Stimulated activated memory B cell treated with anti-CD40 and anti-IgM and Interleukin-4, amounts not matched to agents 10 μg/mL and 1 μg/mL and 100 μg/mL, for 72 hours (primary cell): ENCODE results near the gene MRRF.
A peak's percentile ranks its signal among the peaks of the same experiment; 100 is the strongest.

Experiments used
- ATAC-seq: fragments of 150-1000 bp; cut with Tn5 transposase; 2 replicates; pipeline ENCODE4 v1.10.0; 2021
- H3K27ac Mint-ChIP-seq: one replicate; pipeline ENCODE4 v1.8.0; 2022; ENCODE audit warnings: mild to moderate bottlenecking, mixed read lengths
- H3K27me3 Mint-ChIP-seq: one replicate; pipeline ENCODE4 v1.8.0; 2022; ENCODE audit warnings: mixed read lengths
- H3K36me3 Mint-ChIP-seq: one replicate; pipeline ENCODE4 v1.8.0; 2022; ENCODE audit warnings: mixed read lengths
- H3K4me1 Mint-ChIP-seq: one replicate; pipeline ENCODE4 v1.8.0; 2022; ENCODE audit warnings: mixed read lengths
- H3K4me3 Mint-ChIP-seq: one replicate; pipeline ENCODE4 v1.8.0; 2022; ENCODE audit warnings: mild to moderate bottlenecking, moderate library complexity, mixed read lengths
- H3K9me3 Mint-ChIP-seq: one replicate; pipeline ENCODE4 v1.8.0; 2022; ENCODE audit warnings: mixed read lengths

The MRRF gene

DNA sequence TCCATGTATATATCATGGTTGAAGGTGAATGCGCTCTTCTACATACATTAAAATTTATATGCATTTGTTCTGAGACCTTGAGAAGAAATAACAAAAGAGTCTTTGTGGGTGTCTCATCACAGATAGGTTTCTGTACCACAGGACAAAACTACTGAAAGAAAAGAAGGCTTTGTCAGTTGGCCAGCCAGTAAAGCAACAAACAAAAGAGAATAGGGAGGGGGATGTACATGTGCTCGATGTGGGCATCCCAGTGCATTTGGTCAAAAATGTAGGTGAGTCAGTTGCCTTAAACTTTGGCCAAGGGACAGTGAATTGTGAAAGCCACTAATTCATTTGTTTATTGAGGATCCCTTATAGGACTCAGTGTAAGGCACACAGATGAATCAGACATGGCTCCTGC, 13.3 kb upstream of the MRRF start:
- Mint-ChIP-seq H3K4me3 (no peak overlapping the region), H3K27me3 (no peaks in the 10 kb centered on the region), H3K36me3 (peaks cover 65% of the 10 kb centered on the region), H3K27ac (no peak overlapping the region), H3K4me1 (no peaks in the 10 kb centered on the region), H3K9me3 (no peaks in the 10 kb centered on the region)
- ATAC-seq: no peak

DNA sequence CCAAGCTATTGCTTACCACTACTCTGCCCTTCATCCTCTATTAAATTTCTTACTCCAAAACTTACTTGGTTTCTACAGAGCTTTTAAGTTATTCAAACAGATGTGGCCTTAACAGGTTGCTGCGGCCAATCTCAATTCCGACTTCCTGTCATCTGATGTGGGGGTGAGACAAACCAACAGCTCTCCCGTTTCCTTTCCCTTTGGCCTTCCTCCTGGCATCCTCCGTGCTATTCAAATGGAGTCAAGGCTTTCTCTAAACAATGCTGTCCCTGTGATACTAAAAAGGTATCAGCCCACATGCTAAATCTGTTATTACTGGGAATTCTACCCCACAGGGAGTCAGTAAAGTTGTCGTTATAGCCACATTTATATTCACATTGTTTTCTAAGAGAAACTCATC, 11.9 kb upstream of the MRRF start:
- no peaks in the 10 kb centered on the region for H3K9me3 Mint-ChIP-seq
- H3K4me1 Mint-ChIP-seq: no peaks in the 10 kb centered on the region
- ATAC-seq: no peak
- H3K4me3 Mint-ChIP-seq: no peak overlapping the region
- peaks cover 59% of the 10 kb centered on the region for H3K36me3 Mint-ChIP-seq
- H3K27me3 Mint-ChIP-seq: no peaks in the 10 kb centered on the region
- H3K27ac Mint-ChIP-seq: no peak overlapping the region

DNA sequence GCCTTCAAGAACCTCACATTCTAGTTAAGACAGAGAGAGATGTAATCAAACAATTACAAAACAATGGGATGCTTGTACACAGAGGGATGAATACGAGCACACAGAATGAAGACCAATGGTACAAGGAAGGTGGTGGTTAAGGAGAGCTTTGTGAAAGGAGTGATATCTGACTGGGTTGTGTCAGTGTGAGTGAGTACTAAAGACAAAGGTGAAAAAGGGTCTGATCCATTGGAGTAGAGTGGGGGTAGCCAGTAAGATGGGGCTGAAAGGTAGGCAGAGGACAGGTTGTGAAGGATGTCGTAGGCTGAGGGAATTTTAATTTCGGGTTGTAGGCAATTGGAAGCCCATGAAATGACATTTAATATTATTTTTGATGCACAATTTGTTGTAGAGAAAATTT, 9.9 kb upstream of the MRRF start:
- H3K9me3 Mint-ChIP-seq: no peaks in the 10 kb centered on the region
- H3K4me1 Mint-ChIP-seq: no peaks in the 10 kb centered on the region
- ATAC-seq: no peak
- H3K27me3 Mint-ChIP-seq: no peaks in the 10 kb centered on the region
- no peak overlapping the region for H3K27ac Mint-ChIP-seq
- H3K4me3 Mint-ChIP-seq: no peak overlapping the region
- H3K36me3 Mint-ChIP-seq: peaks cover 68% of the 10 kb centered on the region

DNA sequence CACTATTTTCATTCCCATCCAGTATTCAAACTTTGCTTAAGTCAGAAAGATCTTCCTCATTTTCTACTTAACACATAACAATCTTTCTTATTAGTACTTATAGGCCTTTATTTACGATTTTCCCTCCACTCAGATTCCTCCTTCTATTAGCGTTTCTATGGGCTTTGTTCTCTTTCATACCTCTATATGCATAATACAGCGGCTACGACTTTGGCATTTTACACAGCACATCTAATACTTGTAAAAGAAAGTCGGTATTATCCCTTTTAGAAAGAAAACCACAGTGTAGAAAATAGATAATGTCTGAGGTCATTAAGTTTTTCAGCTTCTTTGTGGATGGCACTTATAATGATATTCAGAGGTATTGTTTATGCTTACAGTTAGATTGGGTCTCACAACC, 8.5 kb upstream of the MRRF start:
- Mint-ChIP-seq H3K27ac (no peak overlapping the region), H3K27me3 (no peaks in the 10 kb centered on the region), H3K4me1 (peaks cover 1% of the 10 kb centered on the region), H3K4me3 (no peak overlapping the region), H3K36me3 (peaks cover 70% of the 10 kb centered on the region), H3K9me3 (no peaks in the 10 kb centered on the region)
- no peak for ATAC-seq

DNA sequence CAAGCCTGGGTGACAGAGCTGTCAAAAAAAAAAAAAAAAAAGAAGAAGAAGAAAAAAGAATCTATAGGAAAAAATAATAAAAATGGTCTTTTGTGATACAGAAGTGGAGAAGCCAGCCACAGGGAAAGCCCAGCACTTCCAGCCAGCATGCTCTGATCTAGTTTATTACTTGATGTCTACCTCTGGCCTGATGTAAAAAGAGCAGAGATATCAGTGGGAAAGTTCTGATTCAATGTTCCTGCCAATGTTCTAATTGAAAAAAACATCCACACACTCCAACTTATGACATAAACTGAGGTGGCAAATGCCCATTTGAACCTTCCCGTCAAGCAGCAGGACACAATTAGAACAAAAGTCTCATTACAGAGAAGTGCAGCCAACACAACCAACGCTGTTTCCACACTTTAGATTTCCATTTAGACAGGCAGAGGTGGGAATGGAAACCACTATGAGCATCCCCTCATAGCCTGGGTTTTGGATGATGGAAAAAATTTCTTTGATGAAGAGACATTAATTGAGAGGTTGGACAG, 5.7 kb upstream of the MRRF start:
- H3K4me1 Mint-ChIP-seq: peaks cover 29% of the 10 kb centered on the region
- H3K27me3 Mint-ChIP-seq: no peaks in the 10 kb centered on the region
- H3K4me3 Mint-ChIP-seq: no peak overlapping the region
- no peak for ATAC-seq
- H3K36me3 Mint-ChIP-seq: peaks cover 52% of the 10 kb centered on the region
- H3K9me3 Mint-ChIP-seq: no peaks in the 10 kb centered on the region
- H3K27ac Mint-ChIP-seq: no peak overlapping the region

DNA sequence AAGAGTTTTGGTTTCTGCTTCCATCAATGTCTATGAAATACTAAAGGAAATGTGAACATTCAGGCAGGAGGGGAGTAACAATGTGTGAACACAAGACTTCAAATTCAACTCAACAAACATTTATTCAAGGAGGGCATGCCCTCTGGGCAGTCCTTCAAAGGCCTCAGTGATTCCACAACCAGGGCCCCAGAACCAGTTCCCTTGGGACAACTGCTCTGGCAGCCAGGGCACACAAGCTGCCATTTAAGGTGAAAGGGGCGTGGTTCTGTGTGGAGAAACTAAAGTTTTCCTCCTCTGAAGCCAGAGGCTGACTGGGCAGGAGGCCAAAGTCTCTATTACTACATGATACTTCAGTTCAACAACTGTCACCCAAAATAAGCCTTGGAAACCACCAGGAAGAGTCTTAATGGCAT, 3.2 kb upstream of the MRRF start:
- Mint-ChIP-seq H3K27ac (no peak overlapping the region), H3K27me3 (no peaks in the 10 kb centered on the region), H3K4me3 (no peak overlapping the region), H3K4me1 (peaks cover 43% of the 10 kb centered on the region), H3K36me3 (peaks cover 40% of the 10 kb centered on the region), H3K9me3 (no peaks in the 10 kb centered on the region)
- ATAC-seq: no peak

DNA sequence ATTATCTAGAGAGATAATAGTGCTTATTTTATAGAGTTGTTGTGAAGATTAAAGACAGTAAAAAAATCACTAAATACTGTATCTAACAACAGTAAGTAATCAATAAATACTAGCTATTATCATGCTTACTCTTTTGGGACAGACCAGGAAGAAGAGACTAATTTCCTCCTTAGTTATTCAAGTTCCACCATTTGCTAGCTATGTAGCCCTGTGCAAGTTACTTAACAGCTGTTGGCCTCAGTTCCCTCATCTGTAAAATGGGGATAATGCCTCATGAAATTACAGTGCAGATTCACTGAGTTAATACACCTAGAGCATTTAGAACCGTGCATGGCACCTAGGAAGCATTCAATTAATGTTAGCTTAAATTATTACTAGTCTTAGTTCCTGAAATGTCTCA, 2.6 kb upstream of the MRRF start:
- H3K4me3 Mint-ChIP-seq: no peak overlapping the region
- H3K36me3 Mint-ChIP-seq: peaks cover 40% of the 10 kb centered on the region
- no peak overlapping the region for H3K27ac Mint-ChIP-seq

DNA sequence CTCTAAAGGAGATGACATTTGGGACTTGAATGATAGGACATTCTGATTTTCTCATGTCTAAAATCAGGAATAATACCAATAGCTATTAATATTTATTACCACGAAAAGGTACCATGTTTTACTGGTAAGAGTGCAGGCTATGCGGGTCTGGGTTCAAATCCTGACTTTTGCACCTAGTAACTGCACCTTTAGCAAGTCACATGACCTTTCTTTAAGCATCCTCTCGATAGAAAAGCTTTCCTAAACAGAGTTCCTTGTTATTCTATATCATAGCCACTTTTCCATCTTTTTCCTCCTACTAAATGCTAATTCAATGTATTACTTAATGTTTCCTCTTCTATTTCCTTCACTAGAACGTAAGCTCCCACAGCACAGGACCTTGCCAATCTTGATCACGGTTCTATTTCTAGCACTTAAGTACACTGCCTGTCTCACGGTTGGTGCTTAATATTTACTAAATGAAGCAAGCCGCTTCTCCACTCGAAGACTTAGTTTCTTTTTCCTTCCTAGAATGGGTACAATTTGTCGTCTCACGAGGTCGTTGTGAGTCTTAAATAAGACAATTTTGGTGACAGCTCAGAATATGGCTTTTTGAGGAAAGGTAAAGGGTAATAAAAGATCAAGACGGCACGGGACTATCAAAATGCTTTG, 858 bp upstream of the MRRF start:
- H3K27me3 Mint-ChIP-seq: no peaks in the 10 kb centered on the region
- H3K4me1 Mint-ChIP-seq: peaks cover 44% of the 10 kb centered on the region
- peak overlapping the region; percentile 98 for H3K4me3 Mint-ChIP-seq
- peaks cover 30% of the 10 kb centered on the region for H3K36me3 Mint-ChIP-seq
- ATAC-seq: no peak
- H3K27ac Mint-ChIP-seq: peak overlapping the region; percentile 99
- no peaks in the 10 kb centered on the region for H3K9me3 Mint-ChIP-seq

More for the DNA sequence above, 2.6 kb upstream of the MRRF start:
- Mint-ChIP-seq H3K4me1 (peaks cover 44% of the 10 kb centered on the region), H3K9me3 (no peaks in the 10 kb centered on the region), H3K27me3 (no peaks in the 10 kb centered on the region)
- no peak for ATAC-seq

DNA sequence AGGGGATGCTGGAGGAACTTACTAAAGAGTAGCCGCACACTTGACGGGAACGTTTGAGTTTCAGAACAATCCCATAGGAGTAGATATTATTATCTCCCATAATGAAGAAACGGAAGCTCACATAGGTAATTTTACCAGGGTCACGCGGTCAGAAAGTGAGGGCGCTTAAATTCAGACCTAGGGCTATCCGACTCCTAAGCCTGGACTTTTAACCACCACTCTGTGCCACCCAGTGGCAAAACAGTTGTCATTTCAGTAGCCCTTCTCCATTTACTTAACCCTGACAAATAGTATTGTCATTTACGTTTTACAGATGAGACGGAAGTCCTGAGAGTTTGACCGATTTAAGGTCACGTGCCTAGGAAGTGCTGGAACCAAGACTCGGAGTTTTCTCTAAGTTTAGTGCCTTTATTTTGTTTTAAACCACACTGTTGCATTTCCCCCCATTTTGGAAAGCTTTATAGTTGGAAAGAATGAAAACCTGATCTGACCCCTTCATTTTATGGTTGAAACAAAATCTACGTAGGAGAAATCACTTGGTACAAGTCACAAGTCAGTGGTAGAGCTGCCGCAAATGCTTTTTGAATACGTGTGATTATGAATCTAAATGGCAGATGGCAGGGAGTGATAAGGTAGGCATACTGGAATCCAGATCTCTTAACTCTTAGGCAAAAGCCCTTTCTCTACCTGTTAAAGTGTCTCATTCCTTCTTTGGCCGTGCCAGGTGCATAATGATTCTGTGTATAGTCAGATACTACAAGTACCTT, 650 bp downstream of the MRRF start:
- Mint-ChIP-seq H3K27me3 (no peaks in the 10 kb centered on the region), H3K4me3 (peak overlapping the region; percentile 98)

DNA sequence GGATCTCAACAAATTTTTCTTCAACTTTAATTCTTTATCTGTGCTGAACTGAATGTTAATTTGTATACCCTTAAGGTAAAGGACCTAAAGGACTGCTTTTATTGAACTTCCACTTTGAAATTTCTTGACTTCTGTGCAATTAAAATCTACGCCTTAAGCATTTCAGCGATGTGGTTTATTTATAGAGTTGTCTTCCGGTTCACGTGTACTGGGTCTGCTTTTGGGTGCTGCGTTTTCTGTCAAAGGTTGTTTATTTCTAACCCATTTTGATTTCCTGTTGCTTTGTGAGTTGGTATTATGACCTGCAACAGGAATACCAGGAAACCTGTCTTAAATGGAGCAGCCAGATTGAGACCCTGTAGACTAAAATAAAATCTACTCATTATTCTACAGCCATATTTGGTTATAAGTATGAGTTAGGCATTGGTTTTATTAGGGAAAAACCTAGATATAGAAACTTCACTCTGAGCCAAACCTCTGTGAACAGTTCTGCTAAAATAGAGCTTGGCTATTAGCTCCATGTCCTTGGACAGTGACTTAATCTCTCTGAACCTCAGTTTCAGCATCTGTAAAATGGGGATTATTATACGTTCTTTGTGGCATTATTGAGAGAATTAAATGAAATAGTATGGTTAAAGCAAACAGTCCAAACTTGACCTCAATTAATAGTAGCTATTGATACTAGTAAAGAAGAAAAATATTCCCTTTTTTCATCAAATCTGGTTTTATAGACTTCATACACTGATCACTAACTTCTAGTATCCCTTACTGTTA, 3.5 kb downstream of the MRRF start:
- H3K27ac Mint-ChIP-seq: no peak overlapping the region
- H3K9me3 Mint-ChIP-seq: no peaks in the 10 kb centered on the region
- no peak overlapping the region for H3K4me3 Mint-ChIP-seq
- no peaks in the 10 kb centered on the region for H3K27me3 Mint-ChIP-seq
- peaks cover 18% of the 10 kb centered on the region for H3K36me3 Mint-ChIP-seq
- ATAC-seq: no peak
- H3K4me1 Mint-ChIP-seq: peaks cover 41% of the 10 kb centered on the region

More for the DNA sequence above, 650 bp downstream of the MRRF start:
- peaks cover 44% of the 10 kb centered on the region for H3K4me1 Mint-ChIP-seq
- H3K9me3 Mint-ChIP-seq: no peaks in the 10 kb centered on the region
- peak; percentile 74 for ATAC-seq
- peaks cover 18% of the 10 kb centered on the region for H3K36me3 Mint-ChIP-seq
- H3K27ac Mint-ChIP-seq: peak overlapping the region; percentile 99

DNA sequence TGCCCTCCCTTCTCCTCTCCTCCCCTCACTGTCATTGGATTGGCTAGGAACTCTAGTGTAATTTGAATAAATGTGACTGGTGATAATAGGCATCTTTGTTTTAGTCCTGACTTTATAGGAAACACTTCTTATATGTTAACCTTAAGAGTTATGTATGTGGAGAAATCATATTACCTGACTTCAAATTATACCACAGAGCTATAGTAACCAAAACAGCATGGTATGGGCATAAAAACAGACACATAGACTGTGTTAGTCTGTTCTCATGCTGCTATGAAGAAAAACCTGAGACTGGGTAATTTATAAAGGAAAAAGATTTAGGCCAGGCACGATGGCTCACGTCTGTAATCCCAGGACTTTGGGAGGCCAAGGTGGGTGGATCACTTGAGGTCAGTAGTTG, 9.4 kb downstream of the MRRF start:
- Mint-ChIP-seq H3K27ac (no peak overlapping the region), H3K36me3 (peaks cover 68% of the 10 kb centered on the region), H3K4me1 (peaks cover 35% of the 10 kb centered on the region), H3K4me3 (no peak overlapping the region), H3K27me3 (no peaks in the 10 kb centered on the region), H3K9me3 (peaks cover 3% of the 10 kb centered on the region)
- no peak for ATAC-seq

DNA sequence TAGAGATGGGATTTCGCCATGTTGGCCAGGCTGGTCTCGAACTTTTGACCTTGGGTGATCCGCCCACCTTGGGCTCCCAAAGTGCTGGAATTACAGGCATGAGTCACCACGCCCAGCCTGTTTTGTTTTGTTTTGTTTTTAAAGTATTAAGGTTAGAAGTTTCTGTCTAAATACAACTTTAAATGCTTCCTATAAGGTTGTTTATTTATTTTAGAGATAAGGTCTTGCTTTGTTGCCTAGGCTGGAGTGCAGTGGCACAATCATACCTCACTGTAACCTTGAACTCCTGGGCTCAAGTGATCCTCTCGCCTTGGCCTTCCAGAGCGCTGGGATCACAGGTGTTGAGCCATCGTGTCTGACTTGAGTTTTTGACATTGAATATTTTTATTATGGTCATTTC, 11.4 kb downstream of the MRRF start:
- no peak overlapping the region for H3K4me3 Mint-ChIP-seq
- ATAC-seq: no peak
- H3K36me3 Mint-ChIP-seq: peaks cover 86% of the 10 kb centered on the region
- H3K4me1 Mint-ChIP-seq: peaks cover 36% of the 10 kb centered on the region
- peaks cover 3% of the 10 kb centered on the region for H3K9me3 Mint-ChIP-seq
- H3K27me3 Mint-ChIP-seq: no peaks in the 10 kb centered on the region
- no peak overlapping the region for H3K27ac Mint-ChIP-seq

DNA sequence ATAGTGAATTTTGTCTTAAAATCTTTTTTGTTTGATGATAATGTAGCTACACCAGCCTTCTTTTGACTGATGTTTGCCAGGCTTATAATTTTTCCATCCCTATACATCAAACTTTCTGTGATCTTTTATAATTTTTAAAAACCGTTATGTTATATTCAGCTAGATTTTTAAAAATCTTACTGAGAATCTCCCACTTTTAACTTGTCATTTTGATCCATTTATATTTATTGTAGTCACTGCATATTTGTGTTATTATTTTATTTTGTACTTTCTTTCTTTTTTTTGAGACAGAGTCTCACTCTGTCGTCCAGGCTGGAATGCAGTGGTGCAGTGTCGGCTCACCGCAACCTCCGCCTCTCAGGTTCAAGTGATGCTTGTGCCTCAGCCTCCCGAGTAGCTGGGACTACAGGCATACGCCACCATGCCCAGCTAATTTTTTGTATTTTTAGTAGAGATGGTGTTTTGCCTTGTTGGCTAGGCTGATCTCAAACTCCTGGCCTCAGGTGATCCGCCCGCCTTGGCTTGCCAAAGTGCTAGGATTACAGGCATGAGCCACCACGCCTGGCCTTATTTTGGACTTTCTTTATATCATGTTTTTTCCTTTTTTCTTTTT, 12.7 kb downstream of the MRRF start:
- Mint-ChIP-seq H3K4me3 (no peak overlapping the region), H3K9me3 (peaks cover 3% of the 10 kb centered on the region), H3K36me3 (peaks cover 87% of the 10 kb centered on the region), H3K4me1 (peaks cover 30% of the 10 kb centered on the region), H3K27ac (no peak overlapping the region), H3K27me3 (no peaks in the 10 kb centered on the region)
- no peak for ATAC-seq

DNA sequence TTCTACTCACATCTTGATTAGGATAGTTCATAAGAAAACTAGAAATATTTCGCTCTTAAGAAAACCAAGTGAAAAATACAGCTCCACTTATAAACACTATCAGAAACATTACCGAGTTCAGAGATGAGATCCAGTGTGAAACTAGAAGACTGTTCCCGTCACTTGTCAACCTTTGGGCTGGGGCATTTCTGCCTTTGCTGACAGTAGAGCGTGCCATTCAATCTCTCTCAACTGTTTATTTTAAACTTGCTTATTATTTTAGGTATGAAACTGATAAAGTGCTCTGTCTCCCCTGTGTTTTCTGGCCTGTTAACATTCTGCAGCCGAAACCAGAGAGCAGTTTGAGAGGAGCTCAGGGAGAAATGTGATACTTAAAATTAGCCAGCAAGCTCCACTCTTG, 16.7 kb downstream of the MRRF start:
- H3K36me3 Mint-ChIP-seq: peaks cover 75% of the 10 kb centered on the region
- H3K27me3 Mint-ChIP-seq: no peaks in the 10 kb centered on the region
- no peaks in the 10 kb centered on the region for H3K9me3 Mint-ChIP-seq
- no peak for ATAC-seq
- H3K4me1 Mint-ChIP-seq: peaks cover 5% of the 10 kb centered on the region
- H3K27ac Mint-ChIP-seq: no peak overlapping the region
- no peak overlapping the region for H3K4me3 Mint-ChIP-seq

DNA sequence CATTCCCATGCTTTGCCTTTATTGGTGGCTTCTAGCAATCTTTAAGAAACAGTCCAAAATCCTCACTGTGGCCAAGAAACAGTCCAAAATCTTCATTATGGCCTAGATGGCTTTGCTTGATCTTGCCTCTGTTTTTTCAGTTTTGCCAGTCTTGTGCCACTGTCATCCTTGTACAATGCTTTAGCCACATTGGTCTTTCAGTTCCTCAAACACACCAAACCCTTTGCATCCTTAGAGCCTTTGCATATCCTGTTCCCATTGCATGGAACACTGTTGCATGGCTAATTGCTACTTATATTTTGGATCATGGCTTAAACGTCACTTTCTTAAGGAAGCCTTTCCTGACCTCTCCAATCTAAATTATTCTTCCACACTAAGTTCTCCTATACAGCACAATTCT, 22.1 kb downstream of the MRRF start:
- Mint-ChIP-seq H3K27me3 (no peaks in the 10 kb centered on the region), H3K9me3 (no peaks in the 10 kb centered on the region), H3K27ac (no peak overlapping the region), H3K36me3 (peaks cover 54% of the 10 kb centered on the region), H3K4me3 (no peak overlapping the region), H3K4me1 (peaks cover 16% of the 10 kb centered on the region)
- peak; percentile 90 for ATAC-seq
